CD14-positive monocyte (primary cell): ENCODE results near the gene LYVE1. TPM values are rescaled to one million over a fixed set of nuclear protein-coding genes. Genes with fewer than 3 reads are reported as not detected.

ENCODE experiments used
- DNase-seq, 3 donors: peaks; one replicate each; pipeline ENCODE4 v3.0.0-alpha.2; 2011 to 2022
- H2AFZ ChIP-seq: 2 replicates; pipeline ENCODE4 v1.6.0; 2012; ENCODE audit warnings: mild to moderate bottlenecking, low read depth, low read length, inconsistent platforms; ENCODE audit not compliant: insufficient read depth, poor library complexity, severe bottlenecking
- H3K27ac ChIP-seq, 2 donors: 1 replicate in 1 of 2; 2 replicates in 1 of 2; pipeline ENCODE4 v1.5.1; 2012 to 2013; ENCODE audit warnings: low read length in 2 of 2, control low read depth in 1 of 2, inconsistent platforms in 1 of 2, low read depth in 1 of 2, mild to moderate bottlenecking in 1 of 2
- H3K27me3 ChIP-seq, 2 donors: one replicate each; pipeline versions ENCODE4 v1.6.0 to v1.6.1; 2011 to 2013; ENCODE audit warnings: low read length in 2 of 2; ENCODE audit not compliant: control insufficient read depth in 2 of 2, insufficient read depth in 2 of 2
- H3K36me3 ChIP-seq, 2 donors: replicated peaks in 1 of 2; 1 replicate in 1 of 2; 2 replicates in 1 of 2; pipeline versions ENCODE4 v1.5.1 to v1.6.1; 2012 to 2013; ENCODE audit warnings: low read length in 2 of 2, control low read depth in 1 of 2, inconsistent platforms in 1 of 2, mild to moderate bottlenecking in 1 of 2; ENCODE audit not compliant: insufficient read depth in 2 of 2, control insufficient read depth in 1 of 2
- H3K4me1 ChIP-seq, 2 donors: 1 replicate in 1 of 2; 2 replicates in 1 of 2; pipeline versions ENCODE4 v1.5.1 to v1.6.1; 2012 to 2013; ENCODE audit warnings: low read length in 2 of 2, control low read depth in 1 of 2, inconsistent platforms in 1 of 2, mild to moderate bottlenecking in 1 of 2, moderate library complexity in 1 of 2; ENCODE audit not compliant: insufficient read depth in 2 of 2, control insufficient read depth in 1 of 2
- H3K4me2 ChIP-seq: replicated peaks from 2 replicates; pipeline ENCODE3; 2012; ENCODE audit warnings: low read length, moderate library complexity, mild to moderate bottlenecking; ENCODE audit not compliant: poor library complexity, severe bottlenecking; ENCODE audit errors: extremely low read depth
- H3K4me3 ChIP-seq, 3 experiments: fragments of 200-600 bp in 1 of 3; sonication (generic) in 1 of 3; replicated peaks in 1 of 3; 1 replicate in 2 of 3; 2 replicates in 1 of 3; pipeline ENCODE4 v1.5.1; 2011 to 2013; ENCODE audit warnings: low read length in 3 of 3, mild to moderate bottlenecking in 3 of 3, control low read depth in 2 of 3, low read depth in 2 of 3, inconsistent platforms in 1 of 3, moderate library complexity in 1 of 3
- H3K79me2 ChIP-seq: 2 replicates; pipeline ENCODE4 v1.6.0; 2012; ENCODE audit warnings: mild to moderate bottlenecking, control low read depth, inconsistent platforms, low read length, moderate library complexity; ENCODE audit not compliant: insufficient read depth
- H3K9ac ChIP-seq: 2 replicates; pipeline ENCODE4 v1.6.0; 2017; ENCODE audit warnings: low read length, mild to moderate bottlenecking; ENCODE audit not compliant: insufficient read depth, poor library complexity, severe bottlenecking
- H3K9me3 ChIP-seq, 2 donors: replicated peaks in 1 of 2; 1 replicate in 1 of 2; 2 replicates in 1 of 2; pipeline versions ENCODE4 v1.5.1 to v1.6.1; 2012 to 2013; ENCODE audit warnings: low read length in 2 of 2, control low read depth in 1 of 2; ENCODE audit not compliant: control insufficient read depth in 1 of 2, insufficient read depth in 1 of 2
- H4K20me1 ChIP-seq: 2 replicates; pipeline ENCODE4 v1.6.0; 2012; ENCODE audit warnings: mild to moderate bottlenecking, low read length, control low read depth, moderate library complexity; ENCODE audit not compliant: insufficient read depth
- H3K27ac Mint-ChIP-seq, 7 donors: one replicate each; pipeline ENCODE4 v1.8.0; 2020; ENCODE audit warnings: mild to moderate bottlenecking in 7 of 7, mixed read lengths in 7 of 7, moderate library complexity in 6 of 7, inconsistent platforms in 2 of 7
- H3K27me3 Mint-ChIP-seq, 3 donors: one replicate each; pipeline ENCODE4 v1.8.0; 2021 to 2022; ENCODE audit warnings: low read depth in 3 of 3, mild to moderate bottlenecking in 3 of 3, mixed read lengths in 3 of 3, moderate library complexity in 3 of 3, inconsistent platforms in 1 of 3
- H3K36me3 Mint-ChIP-seq, 2 donors: one replicate each; pipeline ENCODE4 v1.8.0; 2020; ENCODE audit warnings: mixed read lengths in 2 of 2, inconsistent platforms in 1 of 2, mild to moderate bottlenecking in 1 of 2
- H3K4me1 Mint-ChIP-seq: one replicate; pipeline ENCODE4 v1.8.0; 2020; ENCODE audit warnings: mild to moderate bottlenecking, mixed read lengths
- H3K4me3 Mint-ChIP-seq, 2 donors: one replicate each; pipeline ENCODE4 v1.8.0; 2020; ENCODE audit warnings: mild to moderate bottlenecking in 2 of 2, mixed read lengths in 2 of 2, moderate library complexity in 1 of 2
- H3K9me3 Mint-ChIP-seq, 7 donors: one replicate each; pipeline ENCODE4 v1.8.0; 2020 to 2022; ENCODE audit warnings: mixed read lengths in 7 of 7, mild to moderate bottlenecking in 6 of 7, moderate library complexity in 6 of 7, inconsistent platforms in 2 of 7
- CTCF ChIP-seq: fragments of 200-600 bp; IDR thresholded peaks from one replicate; pipeline ENCODE4 v1.8.0; 2022; ENCODE audit warnings: antibody characterized with exemption, mild to moderate bottlenecking
- WGBS: methylation state at CpG from one replicate; pipeline ENCODE4 v1.1.5; 2013; ENCODE audit warnings: missing lambda C conversion rate; ENCODE audit not compliant: insufficient coverage; 5-methylcytosine and 5-hydroxymethylcytosine counted together
- intact Hi-C, 2 donors: fragments of 100-400 bp; cut with micrococcal nuclease; formaldehyde crosslinking; loops; one replicate each; pipeline versions ENCODE4 v1.15.0 to v1.15.1; 2023
- polyA plus RNA-seq, 3 donors: library from polyadenylated mRNA; depleted of rRNA in 1 of 3; unstranded in 2 of 3; stranded (reverse) in 1 of 3; fragments of 300-500 nt in 2 of 3; fragments of >200 nt in 1 of 3; fragmentation: Illumina TruSeq in 2 of 3; gene quantifications; 1 replicate in 2 of 3; 2 replicates in 1 of 3; pipeline ENCODE4 v1.2.3, GENCODE V29; 2012 to 2021

LYVE1 gene
- polyA plus RNA-seq, 3 donors, result 0.07 to 0.31 TPM; not detected in 1

GRCh38 chr11:10588904-10589303, 20.4 kb upstream of the LYVE1 start:
- Histone ChIP-seq H3K27ac (no peak overlapping the region), H3K9ac (no peak overlapping the region), H3K27me3 (no peaks in the 10 kb centered on the region), H3K4me1 (peaks cover 28 to 35% of the 10 kb centered on the region in 2 donors), H3K4me3 (no peak overlapping the region), H3K9me3 (no peaks in the 10 kb centered on the region), H3K4me2 (no peak overlapping the region), H3K79me2 (no peaks in the 10 kb centered on the region), H4K20me1 (no peaks in the 10 kb centered on the region), H2AFZ (no peak overlapping the region), H3K36me3 (no peaks in the 10 kb centered on the region)
- Mint-ChIP-seq H3K27ac (no peak overlapping the region), H3K27me3 (peaks cover 0 to 6% (median 0%) of the 10 kb centered on the region in 3 donors), H3K4me3 (no peak overlapping the region), H3K4me1 (peaks cover 43% of the 10 kb centered on the region), H3K36me3 (peaks cover 25 to 27% of the 10 kb centered on the region in 2 donors), H3K9me3 (peaks cover 0 to 3% (median 0%) of the 10 kb centered on the region in 7 donors)
- no peak for DNase-seq
- no CpG with 5 or more reads among the region's 2 CpGs for WGBS
- TF ChIP-seq CTCF, result no peak
- intact Hi-C loops, result no loop called here

GRCh38 chr11:10587995-10588394, 19.5 kb upstream of the LYVE1 start:
- DNase-seq, result no peak
- Mint-ChIP-seq H3K4me3 (no peak overlapping the region), H3K27me3 (peaks cover 0 to 6% (median 2%) of the 10 kb centered on the region in 3 donors), H3K27ac (no peak overlapping the region), H3K9me3 (peaks cover 0 to 3% (median 0%) of the 10 kb centered on the region in 7 donors), H3K36me3 (peaks cover 18 to 23% of the 10 kb centered on the region in 2 donors), H3K4me1 (peaks cover 44% of the 10 kb centered on the region)
- Histone ChIP-seq H3K9me3 (no peaks in the 10 kb centered on the region), H3K36me3 (no peaks in the 10 kb centered on the region), H2AFZ (no peak overlapping the region), H3K27me3 (no peaks in the 10 kb centered on the region), H3K9ac (no peak overlapping the region), H3K4me2 (no peak overlapping the region), H3K4me1 (peaks cover 33 to 40% of the 10 kb centered on the region in 2 donors), H3K27ac (no peak overlapping the region), H3K4me3 (no peak overlapping the region), H4K20me1 (no peaks in the 10 kb centered on the region), H3K79me2 (no peaks in the 10 kb centered on the region)
- WGBS, result no CpG with 5 or more reads among the region's 3 CpGs
- no peak for TF ChIP-seq CTCF
- intact Hi-C loops, result no loop called here
